Activated naive CD4-positive, alpha-beta T cell treated with anti-CD3 and anti-CD28 coated beads for 36 hours (primary cell): ENCODE results near the gene ZER1. TPM values are rescaled to one million over a fixed set of nuclear protein-coding genes. Genes with fewer than 3 reads are reported as not detected.
"Not testable (repeated sequence)": the region's sequence is repeated elsewhere in the genome, so short reads cannot be mapped to it uniquely, and the experiment has no call there.

Source experiments
- CTCF ChIA-PET: fragments of 350-600 bp; sonication (Branson Sonifier 250); formaldehyde crosslinking; loops from one replicate; lab custom pipeline; 2021; ENCODE audit warnings: antibody characterized with exemption; lab: Charles Lee
- DNase-seq: peaks from one replicate; pipeline ENCODE4 v3.0.0-alpha.2; 2020
- H3K27ac Mint-ChIP-seq: one replicate; pipeline ENCODE4 v1.8.0; 2021; ENCODE audit warnings: mild to moderate bottlenecking, mixed read lengths
- H3K27me3 Mint-ChIP-seq: one replicate; pipeline ENCODE4 v1.8.0; 2021; ENCODE audit warnings: low read depth, mixed read lengths
- H3K36me3 Mint-ChIP-seq: one replicate; pipeline ENCODE4 v1.8.0; 2021; ENCODE audit warnings: low read depth, mixed read lengths
- H3K4me1 Mint-ChIP-seq: one replicate; pipeline ENCODE4 v1.8.0; 2021; ENCODE audit warnings: low read depth, mixed read lengths
- H3K4me3 Mint-ChIP-seq: one replicate; pipeline ENCODE4 v1.8.0; 2021; ENCODE audit warnings: mild to moderate bottlenecking, moderate library complexity, mixed read lengths
- H3K9me3 Mint-ChIP-seq: one replicate; pipeline ENCODE4 v1.8.0; 2021; ENCODE audit warnings: mixed read lengths
- intact Hi-C: fragments of 100-400 bp; cut with micrococcal nuclease; formaldehyde crosslinking; loops from one replicate; pipeline ENCODE4 v1.15.1; 2023
- total RNA-seq, 2 experiments: library from RNA; stranded (reverse); gene quantifications; one replicate each; pipeline ENCODE4 v1.2.3, GENCODE V29; 2021

The ZER1 gene
- total RNA-seq, 2 experiments from 2014 or later = 9.9 to 11.0 TPM

DNA sequence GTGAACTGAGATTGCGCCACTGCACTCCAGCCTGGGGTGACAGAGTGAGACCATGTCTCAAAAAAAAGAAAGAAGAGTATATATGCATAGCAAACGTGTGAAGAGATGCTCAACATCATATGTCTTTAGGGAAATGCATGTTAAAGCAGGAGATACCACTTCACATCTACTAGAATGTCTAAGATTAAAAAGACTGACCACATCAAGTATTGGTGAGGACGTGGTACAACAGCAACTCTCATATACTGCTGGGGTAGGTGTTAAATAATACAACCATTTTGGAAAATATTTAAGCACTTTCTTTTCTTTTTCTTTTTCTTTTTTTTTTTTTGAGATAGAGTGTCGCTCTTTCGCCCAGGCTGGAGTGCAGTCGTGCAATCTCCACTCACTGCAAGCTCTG, 13.7 kb upstream of the ZER1 start:
- H3K27ac Mint-ChIP-seq = no peak overlapping the region
- DNase-seq = no peak
- H3K27me3 Mint-ChIP-seq = no peaks in the 10 kb centered on the region
- H3K4me1 Mint-ChIP-seq = peaks cover 26% of the 10 kb centered on the region
- intact Hi-C loops = loop anchor here (5.0 kb wide), 3 partner anchors 63 to 233 kb away; partner anchors contain the start of genes DYNC2I2, SPTAN1 and ZDHHC12
- H3K9me3 Mint-ChIP-seq = peaks cover 5% of the 10 kb centered on the region
- no peak overlapping the region for H3K4me3 Mint-ChIP-seq
- H3K36me3 Mint-ChIP-seq = no peaks in the 10 kb centered on the region
- CTCF ChIA-PET = interaction anchor here (0.6 kb wide), 1 partner anchor 785 kb away, joined by 3 read pairs; no protein-coding TSS in a partner anchor

DNA sequence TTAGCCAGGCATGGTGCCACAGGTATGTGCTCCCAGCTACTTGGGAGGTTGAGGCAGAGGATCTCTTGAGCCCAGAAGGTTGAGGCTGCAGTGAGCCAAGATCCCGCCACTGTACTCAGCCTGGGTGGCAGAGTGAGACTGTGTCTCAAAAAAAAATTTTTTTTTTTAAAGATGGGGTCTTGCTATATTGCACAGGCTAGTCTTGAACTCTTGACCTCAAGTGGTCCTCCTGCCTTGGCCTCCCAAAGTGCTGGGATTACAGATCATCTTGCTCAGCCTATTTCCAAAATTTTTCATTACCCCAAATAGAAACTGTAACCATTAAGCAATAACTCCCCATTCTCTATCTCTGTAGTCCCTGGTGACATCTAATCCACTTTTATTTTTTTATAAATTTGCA, 10.9 kb upstream of the ZER1 start:
- Mint-ChIP-seq H3K27ac (no peak overlapping the region), H3K27me3 (no peaks in the 10 kb centered on the region), H3K4me1 (peaks cover 12% of the 10 kb centered on the region), H3K36me3 (no peaks in the 10 kb centered on the region), H3K9me3 (peaks cover 5% of the 10 kb centered on the region), H3K4me3 (no peak overlapping the region)
- intact Hi-C loops = no loop called here
- CTCF ChIA-PET = interaction anchor here (0.7 kb wide), 1 partner anchor 341 kb away, joined by 3 read pairs; no protein-coding TSS in a partner anchor
- DNase-seq = no peak

- DNase-seq = no peak
- H3K4me1 Mint-ChIP-seq = peaks cover 10% of the 10 kb centered on the region
- no peak overlapping the region for H3K27ac Mint-ChIP-seq
- H3K36me3 Mint-ChIP-seq = no peaks in the 10 kb centered on the region
- H3K27me3 Mint-ChIP-seq = no peaks in the 10 kb centered on the region
- H3K9me3 Mint-ChIP-seq = peaks cover 5% of the 10 kb centered on the region
- intact Hi-C loops = no loop called here
- CTCF ChIA-PET = no interaction called here
- no peak overlapping the region for H3K4me3 Mint-ChIP-seq
Measured at GRCh38 chr9:128781187-128782070, 9.7 kb upstream of the ZER1 start.

DNA sequence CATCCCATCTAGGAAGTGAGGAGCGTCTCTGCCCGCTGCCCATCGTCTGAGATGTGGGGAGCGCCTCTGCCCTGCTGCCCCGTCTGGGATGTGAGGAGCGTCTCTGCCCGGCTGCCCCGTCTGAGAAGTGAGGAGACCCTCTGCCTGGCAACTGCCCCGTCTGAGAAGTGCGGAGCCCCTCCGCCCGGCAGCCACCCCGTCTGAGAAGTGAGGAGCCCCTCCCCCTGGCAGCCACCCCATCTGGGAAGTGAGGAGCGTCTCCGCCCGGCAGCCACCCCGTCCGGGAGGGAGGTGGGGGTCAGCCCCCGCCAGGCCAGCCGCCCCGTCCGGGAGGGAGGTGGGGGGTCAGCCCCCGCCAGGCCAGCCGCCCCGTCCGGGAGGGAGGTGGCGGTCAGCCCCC, 8.4 kb upstream of the ZER1 start:
- intact Hi-C loops, CTCF ChIA-PET, DNase-seq, H3K4me3 Mint-ChIP-seq, H3K36me3 Mint-ChIP-seq, H3K9me3 Mint-ChIP-seq, H3K27ac Mint-ChIP-seq, H3K27me3 Mint-ChIP-seq: not testable (repeated sequence)
- peaks cover 10% of the 10 kb centered on the region for H3K4me1 Mint-ChIP-seq

GRCh38 chr9:128774804-128775203, 3.1 kb upstream of the ZER1 start:
- H3K4me3 Mint-ChIP-seq = no peak overlapping the region
- H3K4me1 Mint-ChIP-seq = peaks cover 12% of the 10 kb centered on the region
- H3K36me3 Mint-ChIP-seq = no peaks in the 10 kb centered on the region
- H3K27ac Mint-ChIP-seq = no peak overlapping the region
- CTCF ChIA-PET = no interaction called here
- no peak for DNase-seq
- H3K9me3 Mint-ChIP-seq = peaks cover 2% of the 10 kb centered on the region
- intact Hi-C loops = loop anchor here (5.0 kb wide), 2 partner anchors 118 to 403 kb away; partner anchors contain the start of genes DYNC2I2 and URM1
- H3K27me3 Mint-ChIP-seq = no peaks in the 10 kb centered on the region

GRCh38 chr9:128773049-128773448, 1.3 kb upstream of the ZER1 start:
- no peaks in the 10 kb centered on the region for H3K27me3 Mint-ChIP-seq
- peak overlapping the region; percentile 81 for H3K4me3 Mint-ChIP-seq
- H3K4me1 Mint-ChIP-seq = peaks cover 18% of the 10 kb centered on the region
- CTCF ChIA-PET = no interaction called here
- no peak overlapping the region for H3K27ac Mint-ChIP-seq
- intact Hi-C loops = loop anchor here (5.0 kb wide), 2 partner anchors 116 to 401 kb away; partner anchors contain the start of genes DYNC2I2 and URM1
- H3K36me3 Mint-ChIP-seq = no peaks in the 10 kb centered on the region
- H3K9me3 Mint-ChIP-seq = peaks cover 2% of the 10 kb centered on the region
- no peak for DNase-seq

- H3K36me3 Mint-ChIP-seq = peaks cover 2% of the 10 kb centered on the region
- intact Hi-C loops = loop anchor here (1.0 to 5.0 kb wide), 6 partner anchors 47 to 399 kb away; partner anchors contain the start of genes DYNC2I2, ENDOG, SET and SPTAN1
- H3K9me3 Mint-ChIP-seq = peaks cover 2% of the 10 kb centered on the region
- DNase-seq = no peak
- CTCF ChIA-PET = interaction anchor here (0.9 kb wide), 1 partner anchor 18 kb away, joined by 3 read pairs; no protein-coding TSS in a partner anchor
- H3K27ac Mint-ChIP-seq = peak overlapping the region; percentile 90
- no peaks in the 10 kb centered on the region for H3K27me3 Mint-ChIP-seq
- peaks cover 24% of the 10 kb centered on the region for H3K4me1 Mint-ChIP-seq
- H3K4me3 Mint-ChIP-seq = peak overlapping the region; percentile 95
Measured at GRCh38 chr9:128771094-128771721, 519 bp downstream of the ZER1 start.

- no peak for DNase-seq
- peaks cover 24% of the 10 kb centered on the region for H3K4me1 Mint-ChIP-seq
- no peaks in the 10 kb centered on the region for H3K27me3 Mint-ChIP-seq
- peak overlapping the region; percentile 95 for H3K4me3 Mint-ChIP-seq
- H3K36me3 Mint-ChIP-seq = peaks cover 2% of the 10 kb centered on the region
- H3K27ac Mint-ChIP-seq = peak overlapping the region; percentile 90
- intact Hi-C loops = loop anchor here (1.0 to 5.0 kb wide), 6 partner anchors 46 to 398 kb away; partner anchors contain the start of genes DYNC2I2, ENDOG, SET and SPTAN1
- H3K9me3 Mint-ChIP-seq = peaks cover 2% of the 10 kb centered on the region
- CTCF ChIA-PET = interaction anchor here (0.8 to 0.9 kb wide), 2 partner anchors 19 to 47 kb away, joined by 3 to 4 read pairs; no protein-coding TSS in a partner anchor
Measured at GRCh38 chr9:128770286-128771030, 1.3 kb downstream of the ZER1 start.

- intact Hi-C loops = no loop called here
- Mint-ChIP-seq H3K4me3 (no peak overlapping the region), H3K27me3 (no peaks in the 10 kb centered on the region), H3K27ac (no peak overlapping the region), H3K36me3 (peaks cover 2% of the 10 kb centered on the region), H3K4me1 (peaks cover 29% of the 10 kb centered on the region), H3K9me3 (no peaks in the 10 kb centered on the region)
- CTCF ChIA-PET = no interaction called here
- DNase-seq = no peak
Measured at GRCh38 chr9:128768606-128769005, 3.1 kb downstream of the ZER1 start.

GRCh38 chr9:128765499-128765898, 6.2 kb downstream of the ZER1 start:
- intact Hi-C loops = no loop called here
- H3K27ac Mint-ChIP-seq = no peak overlapping the region
- H3K9me3 Mint-ChIP-seq = no peaks in the 10 kb centered on the region
- H3K4me1 Mint-ChIP-seq = peaks cover 22% of the 10 kb centered on the region
- peaks cover 2% of the 10 kb centered on the region for H3K36me3 Mint-ChIP-seq
- no peak overlapping the region for H3K4me3 Mint-ChIP-seq
- no peak for DNase-seq
- no peaks in the 10 kb centered on the region for H3K27me3 Mint-ChIP-seq
- CTCF ChIA-PET = interaction anchor here (0.9 kb wide), 1 partner anchor 39 kb away, joined by 3 read pairs; no protein-coding TSS in a partner anchor

DNA sequence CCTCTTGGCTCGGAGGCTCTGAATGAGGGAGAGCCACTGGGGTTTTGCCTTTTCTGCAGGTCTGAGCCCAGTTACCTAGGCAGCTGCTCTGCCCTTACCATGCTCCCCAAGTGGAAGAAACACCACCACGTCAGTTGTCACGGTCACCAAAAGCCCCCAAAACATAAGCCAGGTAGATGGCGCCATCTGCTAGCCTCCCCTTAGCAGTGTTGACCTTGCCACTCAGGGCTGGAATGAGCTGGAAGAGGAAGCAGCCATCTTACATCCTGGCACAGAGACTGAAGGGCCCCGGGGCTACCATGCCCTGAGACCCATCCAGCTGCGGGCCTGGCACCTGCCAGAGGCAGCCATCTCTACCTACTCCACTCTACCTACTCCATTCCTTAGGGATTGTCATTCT, 7.4 kb downstream of the ZER1 start:
- Mint-ChIP-seq H3K27ac (no peak overlapping the region), H3K36me3 (peaks cover 2% of the 10 kb centered on the region), H3K27me3 (no peaks in the 10 kb centered on the region), H3K4me1 (peaks cover 15% of the 10 kb centered on the region), H3K4me3 (no peak overlapping the region), H3K9me3 (no peaks in the 10 kb centered on the region)
- CTCF ChIA-PET = interaction anchor here (0.9 kb wide), 1 partner anchor 41 kb away, joined by 3 read pairs; no protein-coding TSS in a partner anchor
- intact Hi-C loops = no loop called here
- DNase-seq = peak; percentile 37
